Measurements from ENCODE around the gene FAM20C. TPM values are rescaled to one million over a fixed set of nuclear protein-coding genes. Genes with fewer than 3 reads are reported as not detected.

The FAM20C gene
- 57.2 and 62.6 TPM in 2 replicates for total RNA-seq (2021)
- long read RNA-seq, transcript FAM20C-201 (10 exons, 2,751 nt): major isoform, 6 of 41 reads
- long read RNA-seq, partial matches to known transcripts: 20 of 41 reads
- long read RNA-seq, other reads (novel, unspliced or antisense): 11 of 41 reads

DNA sequence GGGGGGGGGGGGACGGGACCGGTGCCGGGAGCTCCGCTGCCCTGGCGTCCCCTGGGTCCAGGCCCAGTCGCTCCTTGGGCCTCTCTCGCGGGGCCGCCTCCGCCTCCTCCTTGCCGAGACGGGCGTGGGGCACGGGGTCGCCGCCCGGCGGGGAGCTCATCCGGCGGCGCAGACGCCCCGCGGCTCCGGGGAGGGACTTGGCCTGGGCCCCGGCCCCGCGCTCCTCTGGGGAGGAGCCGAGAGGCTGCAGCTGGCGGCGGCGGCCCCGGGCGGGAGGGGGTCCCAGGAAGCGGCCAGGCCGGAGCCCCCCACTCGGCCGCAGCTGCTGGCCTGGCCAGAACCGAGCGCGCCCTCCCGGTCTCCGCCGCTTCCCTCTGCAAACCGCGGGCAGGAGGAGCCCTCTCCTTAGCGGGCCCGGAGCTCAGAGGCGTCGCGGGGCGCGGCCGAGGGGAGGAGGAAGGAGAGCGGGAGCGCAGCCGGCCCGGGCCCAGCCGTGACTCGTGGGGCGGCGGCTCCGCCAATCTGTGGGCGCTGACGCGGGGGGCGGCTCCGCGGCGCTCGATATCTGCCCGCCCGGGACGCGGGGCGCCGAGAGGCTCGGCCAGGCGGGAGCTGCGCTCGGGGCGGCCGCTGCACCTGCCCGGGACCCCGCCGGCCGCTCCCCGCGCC is at the start of gene FAM20C:
Gene FAM20C, plus strand, starts transcription at position 591 of the 669 bp plus-strand sequence. CDS start 629 bp downstream, outside the sequence.
- no peaks in the 10 kb centered on the region for H3K27me3 ChIP-seq (ENCODE audit: insufficient read depth, low read length)
- WGBS (ENCODE audit: extremely low coverage, insufficient read length, low lambda C conversion rate): no CpG with 5 or more reads among the region's 89 CpGs
- no peaks in the 10 kb centered on the region for H3K79me1 ChIP-seq (ENCODE audit: insufficient read depth, low read depth, low read length, poor library complexity, severe bottlenecking)
- no peak within 1 kb of the TSS for H2BK20ac ChIP-seq (ENCODE audit: low read depth, low read length, poor library complexity, severe bottlenecking)
- no peaks in the 10 kb centered on the region for H3K9me3 ChIP-seq (ENCODE audit: control insufficient read depth, low read depth, low read length)
- peaks cover 17% of the 10 kb centered on the region for H3K23me2 ChIP-seq (ENCODE audit: insufficient read length, low read depth, low read length, poor library complexity, severe bottlenecking)
- no peaks in the 10 kb centered on the region for H4K20me1 ChIP-seq (ENCODE audit: control insufficient read depth, insufficient read depth, insufficient read length)
- H3K23ac ChIP-seq (ENCODE audit: insufficient read length, low read depth, low read length): no peak within 1 kb of the TSS
- H2AFZ ChIP-seq (ENCODE audit: low read length): no peak within 1 kb of the TSS
- Mint-ChIP-seq H3K27me3 (ENCODE audit: low read depth) (peaks cover 17% of the 10 kb centered on the region), H3K4me1 (peaks cover 64 to 67% of the 10 kb centered on the region in 2 experiments), H3K9me3 (no peaks in the 10 kb centered on the region; a peak in 2 of 5 replicates), H3K4me3 (peak within 1 kb of the TSS; percentile 85 to 94), H3K36me3 (ENCODE audit: insufficient read depth in 1 of 3, low read depth in 3 of 3) (peaks cover 25 to 34% (median 26%) of the 10 kb centered on the region in 3 experiments), H3K27ac (peak within 1 kb of the TSS in 1 of 3 experiments; percentile 23; a peak in 1 of 7 replicates)
- H3K9ac ChIP-seq (ENCODE audit: extremely low read depth, insufficient read length, low read length): no peak within 1 kb of the TSS
- DNase-seq: peak; percentile 55
- peaks cover 6% of the 10 kb centered on the region; the same call in 1 of the 2 replicates for H3K4me1 ChIP-seq (ENCODE audit: insufficient read depth, low read length)
- H3K27ac ChIP-seq (ENCODE audit: insufficient read length, low read depth, low read length): no peak within 1 kb of the TSS
- no peak within 1 kb of the TSS for H3K4ac ChIP-seq (ENCODE audit: low read depth, low read length)
- no peak within 1 kb of the TSS for H4K91ac ChIP-seq (ENCODE audit: insufficient read length, low read depth, low read length)
- H2BK120ac ChIP-seq (ENCODE audit: low read depth, low read length, poor library complexity, severe bottlenecking): no peak within 1 kb of the TSS
- H3K18ac ChIP-seq (ENCODE audit: insufficient read length, low read depth, low read length): no peak within 1 kb of the TSS
- H2AK5ac ChIP-seq (ENCODE audit: insufficient read length, low read length): no peak within 1 kb of the TSS
- H2BK15ac ChIP-seq (ENCODE audit: low read depth, low read length): no peak within 1 kb of the TSS
- TF ChIP-seq, protein P1, sequence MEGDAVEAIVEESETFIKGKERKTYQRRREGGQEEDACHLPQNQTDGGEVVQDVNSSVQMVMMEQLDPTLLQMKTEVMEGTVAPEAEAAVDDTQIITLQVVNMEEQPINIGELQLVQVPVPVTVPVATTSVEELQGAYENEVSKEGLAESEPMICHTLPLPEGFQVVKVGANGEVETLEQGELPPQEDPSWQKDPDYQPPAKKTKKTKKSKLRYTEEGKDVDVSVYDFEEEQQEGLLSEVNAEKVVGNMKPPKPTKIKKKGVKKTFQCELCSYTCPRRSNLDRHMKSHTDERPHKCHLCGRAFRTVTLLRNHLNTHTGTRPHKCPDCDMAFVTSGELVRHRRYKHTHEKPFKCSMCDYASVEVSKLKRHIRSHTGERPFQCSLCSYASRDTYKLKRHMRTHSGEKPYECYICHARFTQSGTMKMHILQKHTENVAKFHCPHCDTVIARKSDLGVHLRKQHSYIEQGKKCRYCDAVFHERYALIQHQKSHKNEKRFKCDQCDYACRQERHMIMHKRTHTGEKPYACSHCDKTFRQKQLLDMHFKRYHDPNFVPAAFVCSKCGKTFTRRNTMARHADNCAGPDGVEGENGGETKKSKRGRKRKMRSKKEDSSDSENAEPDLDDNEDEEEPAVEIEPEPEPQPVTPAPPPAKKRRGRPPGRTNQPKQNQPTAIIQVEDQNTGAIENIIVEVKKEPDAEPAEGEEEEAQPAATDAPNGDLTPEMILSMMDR (conservative IDR thresholded peaks at IDR 0.05): no peak
- no peak within 1 kb of the TSS for H3K56ac ChIP-seq (ENCODE audit: insufficient read length, low read depth, low read length)
- peaks cover 2% of the 10 kb centered on the region; the same call in 1 of the 2 replicates for H3K79me2 ChIP-seq (ENCODE audit: insufficient read depth, low read length)
- H4K5ac ChIP-seq (ENCODE audit: insufficient read length, low read depth, low read length): no peak within 1 kb of the TSS
- H4K8ac ChIP-seq (replicated peaks; ENCODE audit: insufficient read length, low read depth, low read length): no peak within 1 kb of the TSS
- H2BK12ac ChIP-seq (ENCODE audit: insufficient read length, low read depth, low read length): no peak within 1 kb of the TSS
- H2BK5ac ChIP-seq (ENCODE audit: insufficient read length, low read length): no peak within 1 kb of the TSS
- H3K14ac ChIP-seq (ENCODE audit: insufficient read depth, low read length): peak within 1 kb of the TSS; percentile 61; the same call in 1 of the 2 replicates
- no peak within 1 kb of the TSS for H3T11ph ChIP-seq (ENCODE audit: low read length)
- H3K4me2 ChIP-seq (ENCODE audit: insufficient read depth, insufficient read length, low read length): peak within 1 kb of the TSS; percentile 65
